Glutamatergic neuron (in vitro differentiated cells): ENCODE data around the gene FSD2. TPM values are rescaled to one million over a fixed set of nuclear protein-coding genes. Genes with fewer than 3 reads are reported as not detected.

ENCODE experiments used
- DNase-seq: peaks from one replicate; pipeline ENCODE4 v3.0.0; 2022
- H3K27ac Mint-ChIP-seq: one replicate; pipeline ENCODE4 v1.8.0; 2020; ENCODE audit warnings: mild to moderate bottlenecking, mixed read lengths, inconsistent platforms; ENCODE audit not compliant: unreplicated experiment
- H3K27me3 Mint-ChIP-seq: one replicate; pipeline ENCODE4 v1.8.0; 2020; ENCODE audit warnings: mild to moderate bottlenecking, moderate library complexity, mixed read lengths, inconsistent platforms; ENCODE audit not compliant: unreplicated experiment
- H3K36me3 Mint-ChIP-seq: one replicate; pipeline ENCODE4 v1.8.0; 2020; ENCODE audit warnings: mild to moderate bottlenecking, mixed read lengths, inconsistent platforms; ENCODE audit not compliant: unreplicated experiment
- H3K4me1 Mint-ChIP-seq: one replicate; pipeline ENCODE4 v1.8.0; 2020; ENCODE audit warnings: mild to moderate bottlenecking, low read depth, mixed read lengths, inconsistent platforms; ENCODE audit not compliant: unreplicated experiment
- H3K4me3 Mint-ChIP-seq: one replicate; pipeline ENCODE4 v1.8.0; 2020; ENCODE audit warnings: mild to moderate bottlenecking, mixed read lengths, inconsistent platforms; ENCODE audit not compliant: unreplicated experiment
- H3K9me3 Mint-ChIP-seq: one replicate; pipeline ENCODE4 v1.8.0; 2020; ENCODE audit warnings: mild to moderate bottlenecking, moderate library complexity, mixed read lengths, inconsistent platforms; ENCODE audit not compliant: unreplicated experiment
- total RNA-seq: library from RNA; stranded (reverse); fragmentation: NEBNext Ultra II Directional; extraction: Animal tissue kit (Norgen Biotek cat#: 25700); gene quantifications from one replicate; pipeline ENCODE4 v1.2.1, GENCODE V29; 2021; ENCODE audit not compliant: unreplicated experiment
- TF ChIP-seq, protein P1 (sequence below): fragments of 200-600 bp; sonication (generic); IDR thresholded peaks from one replicate; pipeline ENCODE4 v1.5.0; 2021; ENCODE audit not compliant: partially characterized antibody, unreplicated experiment

The FSD2 gene
- total RNA-seq, 1 donor from 2014 or later = not detected

DNA sequence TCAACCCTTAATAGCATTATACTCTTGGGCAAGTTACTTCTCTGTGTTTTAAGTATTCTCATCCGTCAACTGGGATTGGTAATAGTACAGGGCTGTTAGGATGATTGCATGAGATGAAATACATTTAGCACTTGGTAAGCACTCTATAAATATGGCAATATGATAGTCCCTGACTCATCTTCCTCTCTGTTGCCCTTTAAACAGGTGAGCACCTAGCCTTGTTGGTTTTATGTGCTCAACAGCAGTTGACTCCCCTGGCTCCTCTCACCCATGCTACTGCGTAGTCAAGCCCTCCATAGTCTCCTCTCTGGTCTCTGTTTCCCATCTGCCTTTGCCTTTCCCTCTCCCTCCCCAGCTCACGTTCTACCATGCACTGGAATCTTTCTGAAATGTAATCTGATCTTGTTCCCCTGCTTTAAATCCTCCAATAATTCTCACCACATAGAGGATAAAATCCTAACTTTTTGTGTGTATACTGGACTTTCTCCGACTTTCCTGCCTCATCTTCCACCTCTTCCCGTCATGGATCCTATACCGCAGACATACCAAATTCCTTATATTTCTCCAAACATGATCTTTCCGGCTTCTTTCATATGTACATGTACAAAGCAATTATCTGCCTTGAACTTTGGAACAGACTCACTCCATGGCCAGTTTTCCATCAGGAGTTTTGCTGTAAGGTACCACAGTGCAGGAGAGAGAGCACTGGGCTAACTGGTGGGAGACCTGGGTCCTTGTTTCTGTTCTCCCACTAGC is 42.3 kb downstream of the FSD2 start:
- Mint-ChIP-seq H3K9me3 (no peaks in the 10 kb centered on the region), H3K4me3 (no peak overlapping the region), H3K27ac (no peak overlapping the region), H3K27me3 (peaks cover 2% of the 10 kb centered on the region), H3K36me3 (no peaks in the 10 kb centered on the region), H3K4me1 (peaks cover 2% of the 10 kb centered on the region)
- TF ChIP-seq, protein P1, sequence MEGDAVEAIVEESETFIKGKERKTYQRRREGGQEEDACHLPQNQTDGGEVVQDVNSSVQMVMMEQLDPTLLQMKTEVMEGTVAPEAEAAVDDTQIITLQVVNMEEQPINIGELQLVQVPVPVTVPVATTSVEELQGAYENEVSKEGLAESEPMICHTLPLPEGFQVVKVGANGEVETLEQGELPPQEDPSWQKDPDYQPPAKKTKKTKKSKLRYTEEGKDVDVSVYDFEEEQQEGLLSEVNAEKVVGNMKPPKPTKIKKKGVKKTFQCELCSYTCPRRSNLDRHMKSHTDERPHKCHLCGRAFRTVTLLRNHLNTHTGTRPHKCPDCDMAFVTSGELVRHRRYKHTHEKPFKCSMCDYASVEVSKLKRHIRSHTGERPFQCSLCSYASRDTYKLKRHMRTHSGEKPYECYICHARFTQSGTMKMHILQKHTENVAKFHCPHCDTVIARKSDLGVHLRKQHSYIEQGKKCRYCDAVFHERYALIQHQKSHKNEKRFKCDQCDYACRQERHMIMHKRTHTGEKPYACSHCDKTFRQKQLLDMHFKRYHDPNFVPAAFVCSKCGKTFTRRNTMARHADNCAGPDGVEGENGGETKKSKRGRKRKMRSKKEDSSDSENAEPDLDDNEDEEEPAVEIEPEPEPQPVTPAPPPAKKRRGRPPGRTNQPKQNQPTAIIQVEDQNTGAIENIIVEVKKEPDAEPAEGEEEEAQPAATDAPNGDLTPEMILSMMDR = no peak
- DNase-seq = no peak

DNA sequence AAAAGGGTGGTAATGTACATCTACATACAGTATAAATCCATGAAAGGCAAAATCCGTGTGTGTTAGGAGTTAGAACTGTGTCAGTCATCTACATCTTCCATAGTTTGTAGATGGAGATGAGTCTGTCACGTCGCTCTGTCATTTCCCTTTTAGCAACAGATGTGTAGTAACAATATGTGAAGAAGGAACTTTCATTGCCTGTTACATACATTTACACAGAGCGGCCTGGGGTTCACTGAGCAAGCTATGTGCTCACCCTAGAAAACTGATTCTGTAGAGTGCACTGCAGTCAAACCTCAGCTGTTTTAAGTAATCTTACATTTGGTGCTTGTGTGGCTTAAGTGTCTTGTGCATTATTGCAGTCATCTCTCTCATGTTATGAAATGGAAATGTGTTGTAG is 54.6 kb downstream of the FSD2 start:
- no peaks in the 10 kb centered on the region for H3K9me3 Mint-ChIP-seq
- H3K4me1 Mint-ChIP-seq = peaks cover 12% of the 10 kb centered on the region
- peak overlapping the region; percentile 100 for H3K4me3 Mint-ChIP-seq
- TF ChIP-seq, protein P1 = no peak
- DNase-seq = no peak
- H3K36me3 Mint-ChIP-seq = no peaks in the 10 kb centered on the region
- peak overlapping the region; percentile 99 for H3K27ac Mint-ChIP-seq
- H3K27me3 Mint-ChIP-seq = peaks cover 4% of the 10 kb centered on the region

DNA sequence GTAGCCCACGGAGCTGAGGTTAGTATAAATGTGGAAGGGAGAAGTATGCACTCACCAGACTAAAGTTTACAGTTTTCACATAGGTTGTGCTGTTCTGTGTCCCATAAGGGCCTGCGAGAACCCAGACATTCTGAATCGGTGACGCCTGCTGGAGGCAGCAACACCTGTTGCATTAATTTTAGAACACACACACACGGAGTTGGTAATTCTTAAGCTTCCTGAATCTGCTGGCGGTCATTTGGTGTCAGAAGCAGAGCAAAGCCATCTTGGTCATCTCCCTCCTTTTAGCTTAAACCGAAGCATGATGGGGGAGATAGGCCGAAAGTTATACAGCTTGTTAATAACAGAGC is 55.1 kb downstream of the FSD2 start:
- DNase-seq = no peak
- Mint-ChIP-seq H3K9me3 (no peaks in the 10 kb centered on the region), H3K27ac (peak overlapping the region; percentile 99), H3K27me3 (peaks cover 4% of the 10 kb centered on the region), H3K4me3 (peak overlapping the region; percentile 100), H3K4me1 (peaks cover 12% of the 10 kb centered on the region), H3K36me3 (no peaks in the 10 kb centered on the region)
- TF ChIP-seq, protein P1 = no peak

DNA sequence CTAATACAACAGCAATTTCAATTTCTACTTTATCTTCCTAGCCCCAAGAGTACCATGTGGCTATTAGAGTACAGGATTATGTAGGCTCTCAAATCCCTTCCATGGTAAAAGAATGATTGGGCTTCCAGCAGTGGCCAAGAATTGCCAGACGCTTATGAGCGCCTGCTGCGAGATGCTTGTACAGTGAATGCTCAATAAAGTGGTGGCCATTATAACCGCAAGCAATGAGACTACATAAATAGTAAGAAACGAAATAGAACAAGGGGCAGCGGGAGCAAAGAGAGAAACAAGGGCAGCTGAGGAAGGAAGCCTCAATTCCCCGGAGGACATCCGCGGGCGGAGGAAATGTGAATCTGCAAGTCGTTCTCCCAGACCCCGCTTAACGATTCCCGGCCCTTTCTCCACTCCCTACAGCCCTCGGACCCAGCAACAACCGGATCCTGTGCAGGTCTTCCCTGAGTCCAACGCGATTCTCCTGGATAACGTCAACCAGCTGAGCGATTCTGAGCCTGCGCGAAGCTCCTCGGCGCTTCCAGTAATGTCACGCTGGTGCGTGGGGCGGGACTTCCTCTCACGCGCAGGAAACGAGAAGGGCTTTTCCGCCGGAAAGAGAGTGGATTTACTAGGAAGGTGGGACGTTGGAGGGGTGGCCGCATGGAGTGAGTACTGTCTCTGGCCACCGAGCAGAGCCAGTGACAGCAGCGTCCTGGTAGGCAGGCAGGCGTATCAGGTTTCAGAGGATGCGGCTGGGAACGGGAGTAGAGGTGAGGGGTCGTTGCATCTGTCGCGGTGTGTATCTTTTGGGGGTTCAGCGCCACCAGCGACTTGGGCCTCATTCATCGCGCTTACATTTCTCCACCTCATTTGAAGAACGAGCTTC is 55.7 kb downstream of the FSD2 start:
- H3K4me3 Mint-ChIP-seq = peak overlapping the region; percentile 100
- TF ChIP-seq, protein P1 = no peak
- DNase-seq = peak; percentile 91
- H3K27ac Mint-ChIP-seq = peak overlapping the region; percentile 99
- H3K36me3 Mint-ChIP-seq = no peaks in the 10 kb centered on the region
- H3K9me3 Mint-ChIP-seq = no peaks in the 10 kb centered on the region
- peaks cover 4% of the 10 kb centered on the region for H3K27me3 Mint-ChIP-seq
- peaks cover 12% of the 10 kb centered on the region for H3K4me1 Mint-ChIP-seq

DNA sequence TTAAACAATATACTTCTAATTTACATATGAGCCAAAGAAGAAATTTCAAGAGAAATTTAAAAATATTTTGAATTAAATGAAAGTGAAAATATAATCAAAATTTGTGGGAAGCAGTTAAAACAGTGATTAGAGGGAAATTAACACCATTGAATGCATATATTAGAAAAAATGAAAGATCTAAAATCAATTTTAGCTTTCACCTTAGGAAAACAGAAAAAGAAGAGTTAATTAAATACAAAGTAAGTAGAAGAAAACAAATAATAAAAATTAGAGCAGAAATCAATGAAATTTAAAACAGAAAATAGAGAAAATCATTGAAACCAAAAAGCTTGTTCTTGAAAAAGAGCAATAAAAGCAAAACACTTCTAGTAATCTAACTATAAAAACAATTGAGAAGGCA is 57.6 kb downstream of the FSD2 start:
- no peak overlapping the region for H3K27ac Mint-ChIP-seq
- TF ChIP-seq, protein P1 = no peak
- H3K4me3 Mint-ChIP-seq = peak overlapping the region; percentile 100
- peaks cover 4% of the 10 kb centered on the region for H3K27me3 Mint-ChIP-seq
- no peaks in the 10 kb centered on the region for H3K9me3 Mint-ChIP-seq
- no peaks in the 10 kb centered on the region for H3K36me3 Mint-ChIP-seq
- no peak for DNase-seq
- peaks cover 12% of the 10 kb centered on the region for H3K4me1 Mint-ChIP-seq
